Astrocyte (in vitro differentiated cells and primary cell): ENCODE results near the gene RAB40C. TPM values are rescaled to one million over a fixed set of nuclear protein-coding genes. Genes with fewer than 3 reads are reported as not detected.

Experiments
- DNase-seq: peaks from one replicate; pipeline ENCODE4 v3.0.0-alpha.2; 2010; ENCODE audit warnings: low read depth
- FAIRE-seq: peaks from 2 replicates; lab custom pipeline; 2011; peaks lifted over from hg19 to GRCh38; lab: Jason Lieb, UNC
- H2AFZ ChIP-seq: 2 replicates; pipeline ENCODE4 v1.6.0; 2012; ENCODE audit warnings: low read depth, low read length, inconsistent platforms
- H3K27ac ChIP-seq: 2 replicates; pipeline ENCODE4 v1.5.1; 2011; ENCODE audit warnings: low read depth, low read length, inconsistent platforms
- H3K27me3 ChIP-seq: 2 replicates; pipeline ENCODE4 v1.6.0; 2011; ENCODE audit warnings: low read length, inconsistent platforms; ENCODE audit not compliant: insufficient read depth
- H3K36me3 ChIP-seq: 2 replicates; pipeline ENCODE4 v1.5.1; 2011; ENCODE audit warnings: low read length, inconsistent platforms; ENCODE audit not compliant: insufficient read depth
- H3K4me1 ChIP-seq: 2 replicates; pipeline ENCODE4 v1.5.1; 2011; ENCODE audit warnings: low read length, inconsistent platforms; ENCODE audit not compliant: insufficient read depth
- H3K4me2 ChIP-seq: 2 replicates; pipeline ENCODE4 v1.6.0; 2012; ENCODE audit warnings: low read length, inconsistent platforms
- H3K4me3 ChIP-seq: 2 replicates; pipeline ENCODE4 v1.5.1; 2011; ENCODE audit warnings: low read depth, mild to moderate bottlenecking, low read length, inconsistent platforms; ENCODE audit not compliant: insufficient read depth
- H3K79me2 ChIP-seq: 2 replicates; pipeline ENCODE4 v1.6.0; 2012; ENCODE audit warnings: mild to moderate bottlenecking, low read length, inconsistent platforms; ENCODE audit not compliant: insufficient read depth
- H3K9ac ChIP-seq: 2 replicates; pipeline ENCODE4 v1.6.0; 2012; ENCODE audit warnings: mild to moderate bottlenecking, low read length, inconsistent platforms
- H3K9me3 ChIP-seq: 2 replicates; pipeline ENCODE4 v1.5.1; 2012; ENCODE audit warnings: low read depth, mild to moderate bottlenecking, low read length, inconsistent platforms; ENCODE audit not compliant: insufficient read depth
- H4K20me1 ChIP-seq: 2 replicates; pipeline ENCODE4 v1.6.0; 2012; ENCODE audit warnings: low read length, inconsistent platforms; ENCODE audit not compliant: insufficient read depth
- H3K27ac Mint-ChIP-seq: one replicate; pipeline ENCODE4 v1.8.0; 2021; ENCODE audit warnings: mild to moderate bottlenecking, mixed read lengths; ENCODE audit not compliant: unreplicated experiment
- H3K27me3 Mint-ChIP-seq: one replicate; pipeline ENCODE4 v1.8.0; 2021; ENCODE audit warnings: low read depth, mixed read lengths; ENCODE audit not compliant: unreplicated experiment
- H3K36me3 Mint-ChIP-seq: one replicate; pipeline ENCODE4 v1.8.0; 2021; ENCODE audit warnings: low read depth, mixed read lengths; ENCODE audit not compliant: unreplicated experiment
- H3K4me1 Mint-ChIP-seq: one replicate; pipeline ENCODE4 v1.8.0; 2021; ENCODE audit warnings: low read depth, mixed read lengths; ENCODE audit not compliant: unreplicated experiment
- H3K4me3 Mint-ChIP-seq: one replicate; pipeline ENCODE4 v1.8.0; 2021; ENCODE audit warnings: mild to moderate bottlenecking, moderate library complexity, mixed read lengths; ENCODE audit not compliant: unreplicated experiment
- H3K9me3 Mint-ChIP-seq: one replicate; pipeline ENCODE4 v1.8.0; 2021; ENCODE audit warnings: mild to moderate bottlenecking, mixed read lengths; ENCODE audit not compliant: unreplicated experiment
- EZH2 ChIP-seq: IDR thresholded peaks from 2 replicates; pipeline ENCODE4 v1.6.1; 2012; ENCODE audit warnings: mild to moderate bottlenecking, low read length, inconsistent platforms; ENCODE audit not compliant: insufficient read depth
- total RNA-seq: library from RNA; stranded (reverse); gene quantifications from 2 replicates; pipeline ENCODE4 v1.2.1, GENCODE V29; 2021
- TF ChIP-seq, protein P1 (sequence below): IDR thresholded peaks from 2 replicates; pipeline ENCODE4 v1.5.1; 2011; ENCODE audit warnings: low read depth, mild to moderate bottlenecking, inconsistent platforms, low read length, moderate library complexity; ENCODE audit not compliant: insufficient read depth

Gene RAB40C
- total RNA-seq, 1 donor from 2014 or later, result 13.0 TPM

DNA sequence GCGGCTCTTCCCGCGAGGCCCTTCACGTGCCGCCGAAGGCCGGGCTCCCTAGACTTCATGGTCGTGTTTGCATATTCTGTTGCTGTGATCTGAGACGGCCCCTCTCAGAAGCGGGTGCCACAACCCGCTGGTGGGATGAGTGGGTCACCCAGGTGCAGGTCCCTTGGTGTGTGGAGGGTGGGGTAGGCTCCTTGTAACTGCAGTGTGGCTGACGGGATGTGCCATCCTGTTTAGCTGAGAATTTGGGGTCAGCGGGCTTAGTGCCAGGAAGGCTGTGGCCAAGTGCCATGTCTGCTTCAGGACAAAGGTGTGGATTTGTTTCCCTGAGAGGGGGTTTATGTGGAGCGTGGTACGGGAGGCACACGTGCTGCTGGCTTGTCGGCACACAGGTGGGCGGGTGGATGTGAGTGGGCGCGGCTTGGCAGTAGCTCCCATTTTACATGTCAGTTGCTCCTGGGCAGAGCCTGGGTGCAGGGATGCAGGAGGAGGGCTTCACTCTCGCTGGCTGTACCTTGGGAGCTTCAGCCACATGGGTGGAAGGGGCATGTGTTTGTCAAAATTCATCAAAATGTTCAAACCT is 31.8 kb downstream of the RAB40C start:
- DNase-seq, result no peak
- Histone ChIP-seq H3K79me2 (peaks cover 2% of the 10 kb centered on the region), H2AFZ (no peak overlapping the region), H3K9ac (no peak overlapping the region), H3K36me3 (no peaks in the 10 kb centered on the region), H3K4me2 (peak overlapping the region; percentile 79), H3K4me1 (peaks cover 20% of the 10 kb centered on the region), H4K20me1 (peaks cover 27% of the 10 kb centered on the region), H3K27ac (no peak overlapping the region), H3K4me3 (peak overlapping the region; percentile 14), H3K9me3 (no peaks in the 10 kb centered on the region), H3K27me3 (no peaks in the 10 kb centered on the region)
- TF ChIP-seq, protein P1, sequence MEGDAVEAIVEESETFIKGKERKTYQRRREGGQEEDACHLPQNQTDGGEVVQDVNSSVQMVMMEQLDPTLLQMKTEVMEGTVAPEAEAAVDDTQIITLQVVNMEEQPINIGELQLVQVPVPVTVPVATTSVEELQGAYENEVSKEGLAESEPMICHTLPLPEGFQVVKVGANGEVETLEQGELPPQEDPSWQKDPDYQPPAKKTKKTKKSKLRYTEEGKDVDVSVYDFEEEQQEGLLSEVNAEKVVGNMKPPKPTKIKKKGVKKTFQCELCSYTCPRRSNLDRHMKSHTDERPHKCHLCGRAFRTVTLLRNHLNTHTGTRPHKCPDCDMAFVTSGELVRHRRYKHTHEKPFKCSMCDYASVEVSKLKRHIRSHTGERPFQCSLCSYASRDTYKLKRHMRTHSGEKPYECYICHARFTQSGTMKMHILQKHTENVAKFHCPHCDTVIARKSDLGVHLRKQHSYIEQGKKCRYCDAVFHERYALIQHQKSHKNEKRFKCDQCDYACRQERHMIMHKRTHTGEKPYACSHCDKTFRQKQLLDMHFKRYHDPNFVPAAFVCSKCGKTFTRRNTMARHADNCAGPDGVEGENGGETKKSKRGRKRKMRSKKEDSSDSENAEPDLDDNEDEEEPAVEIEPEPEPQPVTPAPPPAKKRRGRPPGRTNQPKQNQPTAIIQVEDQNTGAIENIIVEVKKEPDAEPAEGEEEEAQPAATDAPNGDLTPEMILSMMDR, result no peak
- TF ChIP-seq EZH2, result no peak
- Mint-ChIP-seq H3K27ac (peak overlapping the region; percentile 34), H3K27me3 (no peaks in the 10 kb centered on the region), H3K4me1 (peaks cover 1% of the 10 kb centered on the region), H3K9me3 (no peaks in the 10 kb centered on the region), H3K4me3 (no peak overlapping the region), H3K36me3 (peaks cover 3% of the 10 kb centered on the region)
- FAIRE-seq, result no peak

DNA sequence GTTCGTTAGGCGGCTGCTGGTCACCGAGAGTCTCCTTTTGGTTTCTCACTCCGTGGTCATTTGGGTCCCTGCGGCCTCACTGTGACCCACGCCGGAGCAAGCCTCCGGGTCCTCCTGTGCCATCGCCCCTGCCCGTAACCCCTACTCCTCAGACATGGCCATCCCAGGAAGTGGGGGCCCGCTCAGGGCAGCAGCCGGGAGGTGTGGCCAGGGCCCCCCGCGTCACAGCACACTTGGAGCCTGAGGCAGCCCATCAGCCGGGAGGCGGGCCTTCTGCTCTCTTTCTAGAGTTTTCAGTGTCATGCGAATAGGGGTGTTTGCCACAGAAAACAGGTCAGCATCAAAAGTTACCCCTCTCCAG is 33.0 kb downstream of the RAB40C start:
- Histone ChIP-seq H3K27me3 (no peaks in the 10 kb centered on the region), H3K9ac (peak overlapping the region; percentile 17), H2AFZ (no peak overlapping the region), H3K4me1 (peaks cover 29% of the 10 kb centered on the region), H4K20me1 (peaks cover 26% of the 10 kb centered on the region), H3K27ac (peak overlapping the region; percentile 51), H3K9me3 (no peaks in the 10 kb centered on the region), H3K4me3 (no peak overlapping the region), H3K79me2 (peaks cover 2% of the 10 kb centered on the region), H3K4me2 (peak overlapping the region; percentile 79), H3K36me3 (no peaks in the 10 kb centered on the region)
- Mint-ChIP-seq H3K9me3 (no peaks in the 10 kb centered on the region), H3K4me1 (peaks cover 4% of the 10 kb centered on the region), H3K27me3 (no peaks in the 10 kb centered on the region), H3K27ac (no peak overlapping the region), H3K36me3 (peaks cover 9% of the 10 kb centered on the region), H3K4me3 (no peak overlapping the region)
- DNase-seq (no peak), FAIRE-seq (no peak)
- TF ChIP-seq, protein P1, result no peak
- TF ChIP-seq EZH2, result no peak

DNA sequence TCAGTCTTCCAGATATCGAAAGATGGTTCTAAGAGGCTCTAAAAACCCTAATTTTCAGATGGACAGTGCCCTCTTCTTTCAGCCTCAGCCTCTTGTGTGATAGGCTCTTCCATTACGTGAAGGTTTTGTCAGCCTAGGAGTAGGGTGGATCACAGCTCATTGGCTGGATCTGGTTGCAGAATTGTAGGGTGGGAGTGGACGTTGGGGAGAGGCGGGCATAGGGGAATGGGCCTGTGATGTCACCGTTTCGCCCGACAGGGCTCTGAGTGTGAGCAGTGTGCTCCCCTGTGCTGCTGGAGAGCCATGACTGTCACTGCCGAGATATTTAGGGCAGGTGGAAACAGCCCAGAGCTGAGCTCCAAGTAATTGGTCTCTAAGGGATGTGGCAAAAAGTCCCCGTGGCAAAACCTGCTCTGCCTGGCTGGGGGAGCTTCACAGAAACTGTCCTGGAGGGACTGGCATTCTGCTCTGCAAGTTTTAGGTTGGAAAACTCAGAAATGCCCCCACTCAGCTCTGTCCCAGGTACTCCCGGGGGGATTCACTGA is 34.7 kb downstream of the RAB40C start:
- Mint-ChIP-seq H3K27me3 (no peaks in the 10 kb centered on the region), H3K9me3 (no peaks in the 10 kb centered on the region), H3K36me3 (peaks cover 7% of the 10 kb centered on the region), H3K27ac (no peak overlapping the region), H3K4me3 (no peak overlapping the region), H3K4me1 (peaks cover 4% of the 10 kb centered on the region)
- TF ChIP-seq, protein P1, result no peak
- TF ChIP-seq EZH2, result no peak
- DNase-seq, result no peak
- H3K4me2 ChIP-seq, result no peak overlapping the region
- H3K4me3 ChIP-seq, result no peak overlapping the region
- no peak overlapping the region for H2AFZ ChIP-seq
- H3K4me1 ChIP-seq, result peaks cover 29% of the 10 kb centered on the region
- peaks cover 26% of the 10 kb centered on the region for H4K20me1 ChIP-seq
- no peaks in the 10 kb centered on the region for H3K9me3 ChIP-seq
- FAIRE-seq, result no peak
- H3K79me2 ChIP-seq, result peaks cover 2% of the 10 kb centered on the region
- no peaks in the 10 kb centered on the region for H3K36me3 ChIP-seq
- no peaks in the 10 kb centered on the region for H3K27me3 ChIP-seq
- H3K27ac ChIP-seq, result no peak overlapping the region
- no peak overlapping the region for H3K9ac ChIP-seq
